Measurements from ENCODE around the gene ILKAP.

- TF ChIP-seq EZH2 (IDR thresholded peaks at IDR 0.05; ENCODE audit: borderline replicate concordance, insufficient read depth, low read length, poor library complexity, severe bottlenecking) = no peak
- TF ChIP-seq, protein P1, sequence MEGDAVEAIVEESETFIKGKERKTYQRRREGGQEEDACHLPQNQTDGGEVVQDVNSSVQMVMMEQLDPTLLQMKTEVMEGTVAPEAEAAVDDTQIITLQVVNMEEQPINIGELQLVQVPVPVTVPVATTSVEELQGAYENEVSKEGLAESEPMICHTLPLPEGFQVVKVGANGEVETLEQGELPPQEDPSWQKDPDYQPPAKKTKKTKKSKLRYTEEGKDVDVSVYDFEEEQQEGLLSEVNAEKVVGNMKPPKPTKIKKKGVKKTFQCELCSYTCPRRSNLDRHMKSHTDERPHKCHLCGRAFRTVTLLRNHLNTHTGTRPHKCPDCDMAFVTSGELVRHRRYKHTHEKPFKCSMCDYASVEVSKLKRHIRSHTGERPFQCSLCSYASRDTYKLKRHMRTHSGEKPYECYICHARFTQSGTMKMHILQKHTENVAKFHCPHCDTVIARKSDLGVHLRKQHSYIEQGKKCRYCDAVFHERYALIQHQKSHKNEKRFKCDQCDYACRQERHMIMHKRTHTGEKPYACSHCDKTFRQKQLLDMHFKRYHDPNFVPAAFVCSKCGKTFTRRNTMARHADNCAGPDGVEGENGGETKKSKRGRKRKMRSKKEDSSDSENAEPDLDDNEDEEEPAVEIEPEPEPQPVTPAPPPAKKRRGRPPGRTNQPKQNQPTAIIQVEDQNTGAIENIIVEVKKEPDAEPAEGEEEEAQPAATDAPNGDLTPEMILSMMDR (IDR thresholded peaks at IDR 0.05; ENCODE audit: poor library complexity, severe bottlenecking) = no peak
- TF ChIP-seq EP300 (conservative IDR thresholded peaks at IDR 0.05; ENCODE audit: poor library complexity, severe bottlenecking) = no peak
- no peak for TF ChIP-seq REST (IDR thresholded peaks at IDR 0.05; ENCODE audit: borderline replicate concordance)
- TF ChIP-seq TAF1 (IDR thresholded peaks at IDR 0.05; ENCODE audit: low read depth) = no peak
- TF ChIP-seq POLR2AphosphoS5 (IDR thresholded peaks at IDR 0.05) = no peak
- TF ChIP-seq MXI1 (conservative IDR thresholded peaks at IDR 0.05; ENCODE audit: poor library complexity, severe bottlenecking) = no peak
Measured at GRCh38 chr2:238170386-238171071, 33.0 kb downstream of the ILKAP start.
